Jurkat, Clone E6-1 (cell line): Measurements from ENCODE around the gene MRPL38.
A peak's percentile ranks its signal among the peaks of the same experiment; 100 is the strongest.
"Not testable (repeated sequence)": the region's sequence is repeated elsewhere in the genome, so short reads cannot be mapped to it uniquely, and the experiment has no call there.

Experiments
- DNase-seq: peaks from one replicate; pipeline ENCODE4 v3.0.0-alpha.2; 2011; ENCODE audit warnings: low read depth, low spot score
- H3K4me3 ChIP-seq: 2 replicates; pipeline ENCODE4 v1.5.1; 2011; ENCODE audit warnings: mild to moderate bottlenecking, low read length, control low read depth, moderate library complexity

The MRPL38 gene

GRCh38 chr17:75899353-75899752, 5.3 kb downstream of the MRPL38 start:
- H3K4me3 ChIP-seq, result no peak overlapping the region
- no peak for DNase-seq

- DNase-seq, result no peak
- H3K4me3 ChIP-seq, result no peak overlapping the region
Measured at GRCh38 chr17:75898791-75899190, 5.9 kb downstream of the MRPL38 start.

- no peak overlapping the region for H3K4me3 ChIP-seq
- no peak for DNase-seq
Measured at GRCh38 chr17:75898065-75898464, 6.6 kb downstream of the MRPL38 start.

GRCh38 chr17:75897160-75898019, 7.3 kb downstream of the MRPL38 start:
- H3K4me3 ChIP-seq, result peak overlapping the region; percentile 29
- no peak for DNase-seq

- H3K4me3 ChIP-seq, result peak within 1 kb of the TSS; percentile 69
- DNase-seq, result peak; percentile 42
Measured at GRCh38 chr17:75896415-75897159, 8.1 kb downstream of the MRPL38 start, which contains the start of gene TRIM65. TRIM65 (minus strand) TSS chr17:75896951; CDS start chr17:75896937, 14 bp downstream.

- H3K4me3 ChIP-seq, result peak overlapping the region; percentile 69
- no peak for DNase-seq
Measured at GRCh38 chr17:75895370-75896155, 9.1 kb downstream of the MRPL38 start.

GRCh38 chr17:75894049-75894733, 10.5 kb downstream of the MRPL38 start:
- no peak for DNase-seq
- no peak overlapping the region for H3K4me3 ChIP-seq

- no peak overlapping the region for H3K4me3 ChIP-seq
- no peak for DNase-seq
Measured at GRCh38 chr17:75893305-75894048, 11.2 kb downstream of the MRPL38 start.

- no peak for DNase-seq
- H3K4me3 ChIP-seq, result no peak overlapping the region
Measured at GRCh38 chr17:75892556-75893224, 12.0 kb downstream of the MRPL38 start.

GRCh38 chr17:75891605-75892555, 12.8 kb downstream of the MRPL38 start:
- no peak overlapping the region for H3K4me3 ChIP-seq
- no peak for DNase-seq

GRCh38 chr17:75891022-75891604, 13.6 kb downstream of the MRPL38 start:
- no peak overlapping the region for H3K4me3 ChIP-seq
- no peak for DNase-seq

GRCh38 chr17:75889454-75889853, 15.2 kb downstream of the MRPL38 start:
- no peak for DNase-seq
- H3K4me3 ChIP-seq, result no peak overlapping the region

- no peak overlapping the region for H3K4me3 ChIP-seq
- no peak for DNase-seq
Measured at GRCh38 chr17:75888484-75888883, 16.2 kb downstream of the MRPL38 start.

GRCh38 chr17:75885860-75886259, 18.8 kb downstream of the MRPL38 start:
- H3K4me3 ChIP-seq, DNase-seq: not testable (repeated sequence)

- H3K4me3 ChIP-seq, result no peak overlapping the region
- no peak for DNase-seq
Measured at GRCh38 chr17:75885431-75885830, 19.3 kb downstream of the MRPL38 start.

GRCh38 chr17:75881678-75882454, 22.8 kb downstream of the MRPL38 start:
- peak; percentile 92 for DNase-seq
- H3K4me3 ChIP-seq, result no peak overlapping the region
